NOMO-1 treated with dmso at 0.1 percent for 144 hours (cell line): ENCODE data around the gene GTPBP1.
A peak's percentile ranks its signal among the peaks of the same experiment; 100 is the strongest.

Experiments
- DNase-seq: peaks from one replicate; lab custom pipeline; 2025; ENCODE audit not compliant: unreplicated experiment; lab: John Stamatoyannopoulos, UW

The GTPBP1 gene

GRCh38 chr22:38756711-38757463, 51.1 kb downstream of the GTPBP1 start:
- DNase-seq = peak; percentile 31

GRCh38 chr22:38757464-38757757, 51.7 kb downstream of the GTPBP1 start:
- DNase-seq = no peak

DNA sequence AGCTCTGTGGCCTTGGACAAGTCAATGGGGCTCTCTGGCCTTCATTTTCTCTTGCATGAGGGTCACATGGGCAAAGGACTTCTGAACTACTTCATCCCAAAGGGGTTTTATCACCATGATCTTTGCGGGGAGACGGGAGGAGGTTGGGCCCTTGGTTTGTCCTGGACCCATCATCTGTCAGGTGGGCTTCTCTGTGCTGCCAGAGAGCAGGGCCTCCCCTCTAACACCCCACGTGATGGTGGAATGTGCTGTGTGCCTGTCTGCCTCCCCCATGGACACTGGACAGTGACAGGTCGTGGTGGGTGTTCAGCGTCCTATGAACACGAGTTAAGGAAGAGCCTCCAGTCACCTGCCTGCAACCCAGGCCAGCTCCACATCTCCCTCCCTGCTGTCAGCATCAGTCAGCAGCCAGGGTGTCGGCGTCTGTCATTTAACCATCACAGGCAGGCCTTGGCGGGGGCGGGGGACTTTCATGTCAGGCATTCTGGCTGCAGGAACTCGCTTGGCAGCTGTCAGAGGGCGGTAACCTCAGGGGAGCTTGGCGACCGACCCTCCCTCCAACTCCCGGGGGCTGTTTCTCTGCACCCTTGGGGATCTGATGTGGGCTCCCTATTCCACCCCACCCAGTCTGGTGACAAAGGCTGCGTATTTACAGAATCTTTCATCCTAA, 52.7 kb downstream of the GTPBP1 start:
- no peak for DNase-seq

DNA sequence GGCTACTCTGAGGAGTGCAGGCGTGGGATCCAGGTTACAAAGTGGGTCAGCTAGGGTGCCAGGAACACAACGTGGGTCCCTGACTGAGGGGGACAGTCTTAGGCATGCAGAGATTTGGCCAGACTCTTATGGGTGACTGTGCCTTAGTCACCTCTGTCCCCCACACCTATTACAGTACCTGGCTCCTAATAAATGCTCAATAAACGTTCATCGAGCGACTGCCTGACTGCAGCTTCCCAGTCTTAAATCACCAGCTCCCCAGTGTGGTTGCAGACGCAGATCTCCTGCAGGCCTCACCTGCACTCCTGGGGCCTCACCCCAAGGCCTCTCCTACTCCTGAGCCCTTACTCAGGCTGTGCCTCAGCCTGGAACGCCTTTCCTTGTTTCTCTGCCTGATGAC, 53.3 kb downstream of the GTPBP1 start:
- DNase-seq = no peak

DNA sequence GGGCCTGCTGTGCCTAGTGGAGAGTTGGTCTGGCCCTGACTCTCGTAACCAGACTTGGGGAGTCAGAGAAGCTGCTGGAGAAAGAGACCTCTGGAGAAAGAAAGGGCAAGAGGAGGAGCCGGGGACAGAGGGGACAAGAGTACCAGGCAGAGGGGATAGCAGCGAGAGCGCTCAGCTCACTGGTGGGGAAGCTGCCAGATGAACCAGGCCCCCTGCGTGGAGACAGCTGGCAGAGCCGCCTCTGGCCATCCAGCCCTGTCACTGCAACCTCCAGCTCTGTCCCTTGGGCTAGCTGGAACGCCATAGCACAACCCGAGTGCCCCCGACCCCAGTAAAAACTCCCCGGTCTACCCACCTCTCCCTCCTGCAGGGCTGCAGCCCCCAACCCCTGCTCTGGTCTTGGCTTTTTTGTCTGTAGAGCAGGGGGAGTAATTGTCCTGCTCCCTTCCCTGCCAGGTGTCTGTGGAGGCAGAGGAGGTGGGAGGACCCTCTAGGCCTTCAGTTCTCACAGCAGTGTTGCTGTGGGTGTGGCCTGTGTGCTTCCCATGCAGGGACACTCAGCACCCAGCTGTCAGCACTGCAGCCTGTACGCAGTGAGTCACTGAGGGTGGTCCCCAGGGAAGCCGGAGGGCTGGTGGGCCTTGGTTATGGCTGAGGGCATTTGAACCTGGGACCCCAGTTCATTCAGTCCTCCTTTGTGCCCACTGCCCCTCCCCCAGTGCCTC, 54.9 kb downstream of the GTPBP1 start:
- DNase-seq = no peak

DNA sequence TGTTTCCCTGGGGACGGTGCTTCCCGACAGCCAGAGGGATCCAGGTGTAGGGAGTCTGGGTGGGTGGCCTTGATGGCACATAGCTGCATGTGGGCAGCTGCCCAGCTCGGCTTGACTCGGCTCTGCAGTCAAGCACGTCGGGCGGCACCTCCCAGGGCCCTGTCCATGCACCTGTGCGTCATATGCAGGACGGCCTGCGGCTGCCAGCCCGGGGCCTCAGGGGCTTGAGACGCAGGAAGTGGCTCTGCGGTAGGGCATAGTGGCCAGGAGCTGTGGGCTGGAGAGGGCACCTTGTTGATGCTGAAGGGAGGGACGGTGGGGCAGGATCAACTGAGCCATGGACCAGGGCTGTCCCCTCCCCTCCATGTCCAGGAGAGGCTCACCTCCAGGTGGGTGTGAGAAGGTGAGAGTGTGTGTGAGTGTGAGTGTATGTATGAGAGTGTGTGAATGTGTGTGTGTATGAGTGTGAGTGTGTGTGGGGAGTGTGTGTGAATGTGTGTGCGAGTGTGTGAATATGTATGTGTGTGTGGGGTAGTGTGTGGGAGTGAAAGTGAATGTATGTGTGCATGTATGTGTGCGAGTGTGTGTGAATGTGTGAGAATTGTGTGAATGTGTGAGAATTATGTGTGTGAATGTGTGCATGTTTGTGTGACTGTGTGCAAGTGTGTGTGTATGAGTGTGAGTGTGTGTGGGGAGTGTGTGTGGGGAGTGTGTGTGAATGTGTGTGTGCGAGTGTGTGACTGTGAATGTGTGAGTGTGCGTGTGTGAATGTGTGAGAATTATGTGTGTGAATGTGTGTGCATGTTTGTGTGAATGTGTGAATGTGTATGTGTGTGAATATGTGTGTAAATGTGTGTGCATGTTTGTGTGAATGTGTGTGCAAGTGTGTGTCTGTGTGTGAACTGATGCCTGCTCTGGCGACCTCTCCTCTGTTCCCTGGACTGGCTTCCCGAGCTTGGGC, 55.7 kb downstream of the GTPBP1 start:
- DNase-seq = no peak

DNA sequence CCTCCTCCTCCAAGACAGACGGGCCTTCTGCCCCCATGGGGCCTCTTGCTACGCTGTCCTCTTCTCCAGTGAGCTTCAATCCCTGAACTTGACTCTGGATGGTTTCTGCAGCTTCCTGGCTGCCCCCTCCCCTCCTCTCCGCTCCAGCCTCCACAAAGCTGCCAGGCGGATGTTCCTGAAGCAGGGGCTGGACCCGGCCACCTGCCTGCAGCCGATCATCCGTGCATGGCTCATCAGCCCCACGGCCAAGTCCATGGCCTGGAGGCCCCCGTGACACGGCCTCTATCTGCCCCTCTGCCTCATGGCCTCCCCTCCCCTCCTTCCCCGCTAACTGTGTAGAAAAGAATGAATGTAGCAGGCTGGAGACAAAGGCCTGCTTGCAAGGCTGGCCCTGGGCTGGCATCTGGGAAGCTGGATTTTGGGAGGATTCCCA, 56.8 kb downstream of the GTPBP1 start:
- no peak for DNase-seq

GRCh38 chr22:38766076-38766777, 60.5 kb downstream of the GTPBP1 start:
- DNase-seq = no peak

- DNase-seq = no peak
Measured at GRCh38 chr22:38767313-38767712, 61.6 kb downstream of the GTPBP1 start.

DNA sequence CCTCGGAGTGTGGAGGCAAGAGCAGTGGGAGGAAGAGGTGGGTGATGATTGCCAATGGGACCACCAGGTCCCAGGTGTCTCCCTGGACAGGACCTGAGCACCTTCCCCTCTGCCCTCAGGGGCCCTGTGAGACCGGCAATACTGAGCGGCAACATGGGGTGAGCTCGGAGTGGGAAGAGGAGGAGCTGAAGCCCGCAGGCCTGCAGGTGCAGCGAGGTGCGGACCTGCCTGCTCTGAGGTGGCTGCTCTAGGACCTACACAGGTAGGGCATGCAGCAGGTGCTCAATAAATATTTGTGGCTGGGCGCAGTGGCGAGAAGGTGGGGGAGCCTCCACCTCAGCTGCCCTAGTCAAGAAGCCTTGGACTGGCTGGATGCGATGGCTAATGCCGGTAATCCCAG, 62.3 kb downstream of the GTPBP1 start:
- DNase-seq = no peak

DNA sequence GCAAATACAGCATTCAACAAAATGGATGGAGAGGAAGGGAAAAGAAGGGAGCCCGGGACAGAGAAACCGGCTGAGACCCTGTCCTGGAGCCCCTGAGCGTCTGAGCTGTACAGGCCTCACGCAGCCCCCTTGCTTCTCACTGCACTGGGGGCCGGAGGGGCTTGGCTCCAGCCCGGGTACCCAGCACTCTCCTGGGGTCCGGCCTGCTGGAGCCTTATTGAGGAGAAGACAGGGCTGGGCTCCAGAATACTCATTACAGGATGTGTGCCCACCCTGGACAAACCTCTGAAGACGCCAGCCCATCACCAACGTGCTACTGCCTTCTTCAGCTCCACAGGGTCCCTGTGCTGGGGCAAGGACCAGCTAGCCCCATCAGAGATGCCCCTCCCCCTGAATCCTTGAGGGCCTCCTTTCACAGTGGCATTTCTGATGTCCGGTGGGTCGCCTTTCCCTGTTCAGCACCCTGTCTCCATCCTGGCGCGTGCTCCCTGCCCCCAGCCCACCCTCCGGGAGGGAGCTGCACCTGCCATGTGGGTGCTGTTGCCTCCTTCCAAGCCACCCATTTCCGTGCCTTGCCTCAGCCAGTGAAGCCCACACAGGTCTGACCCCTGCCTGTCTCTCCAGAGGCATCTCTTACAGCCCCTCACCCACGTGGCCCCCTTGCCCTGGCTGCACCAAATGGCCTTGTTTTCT, 64.7 kb downstream of the GTPBP1 start:
- DNase-seq = no peak

- no peak for DNase-seq
Measured at GRCh38 chr22:38772623-38772873, 66.8 kb downstream of the GTPBP1 start.

- DNase-seq = no peak
Measured at GRCh38 chr22:38773363-38773946, 67.7 kb downstream of the GTPBP1 start.

DNA sequence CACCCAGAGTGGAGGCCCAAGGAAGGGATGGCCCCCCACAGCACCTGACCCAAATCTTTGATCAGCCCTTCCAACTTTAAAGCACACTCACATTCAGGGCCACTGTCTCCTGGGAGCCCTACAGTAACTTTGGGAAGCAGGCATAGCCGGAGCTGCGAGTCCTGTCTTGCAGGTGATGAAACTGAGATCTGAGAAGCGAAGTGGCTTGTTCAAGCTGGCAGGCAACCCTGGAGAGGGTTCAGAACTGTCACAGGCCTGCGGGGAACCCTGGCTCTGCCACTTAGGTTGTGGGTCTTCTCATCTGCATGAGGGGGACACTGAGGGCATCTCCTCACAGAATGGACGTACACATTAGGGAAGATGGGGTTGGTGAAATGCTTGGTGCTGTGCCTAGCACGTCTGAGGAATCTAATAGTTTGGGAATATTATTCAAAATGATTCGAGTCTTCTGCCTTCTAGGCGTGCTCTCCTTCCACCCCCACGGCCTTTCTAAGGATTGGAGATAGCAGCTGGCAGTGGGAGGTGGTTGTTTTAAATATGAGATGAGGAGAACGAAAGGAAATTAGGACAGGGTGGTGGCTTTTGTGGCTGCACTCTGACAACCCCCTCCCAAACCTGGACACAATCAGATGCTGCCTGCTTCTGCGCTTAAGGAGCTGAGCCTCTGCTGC, 68.9 kb downstream of the GTPBP1 start:
- no peak for DNase-seq

GRCh38 chr22:38775656-38776055, 69.9 kb downstream of the GTPBP1 start:
- no peak for DNase-seq

- DNase-seq = no peak
Measured at GRCh38 chr22:38776086-38776485, 70.3 kb downstream of the GTPBP1 start.

- no peak for DNase-seq
Measured at GRCh38 chr22:38777087-38777671, 71.4 kb downstream of the GTPBP1 start.

- no peak for DNase-seq
Measured at GRCh38 chr22:38781033-38781432, 75.3 kb downstream of the GTPBP1 start.
